ENCODE measurements around the gene METTL3. TPM values are rescaled to one million over a fixed set of nuclear protein-coding genes. Genes with fewer than 3 reads are reported as not detected.

Gene METTL3
- total and polyA plus RNA-seq, 2 of the 4 experiments (the other 2 are of a cell fraction), result 90.6 to 109 TPM

DNA sequence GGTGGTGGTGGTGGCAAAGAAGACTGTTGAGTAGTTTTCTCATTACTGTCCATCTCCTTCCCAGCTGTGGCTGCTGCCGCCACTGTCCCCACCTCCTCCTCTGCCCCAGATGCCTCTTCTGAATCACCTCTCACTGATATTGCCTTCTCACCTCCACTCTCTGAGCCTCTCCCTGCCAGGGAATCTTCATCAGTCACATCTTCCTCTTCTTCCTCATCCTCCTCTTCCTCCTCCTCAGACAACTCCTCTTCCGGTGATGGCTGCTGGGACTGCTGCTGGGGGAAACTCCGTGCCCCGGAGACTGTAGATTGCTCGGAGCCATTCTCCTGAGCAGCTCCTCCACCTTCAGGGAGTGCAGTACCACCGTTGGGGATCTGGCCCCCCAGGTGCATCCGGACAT lies 12.1 kb upstream of the METTL3 start:
- Histone ChIP-seq H2BK120ac (ENCODE audit: low read depth, low read length) (no peak overlapping the region), H3K9me3 (ENCODE audit: control insufficient read depth, insufficient read depth, low read length) (no peaks in the 10 kb centered on the region), H3K27ac (ENCODE audit: insufficient read depth, low read length) (no peak overlapping the region), H3K14ac (replicated peaks; ENCODE audit: low read depth, low read length) (no peak overlapping the region), H2AK9ac (replicated peaks; ENCODE audit: low read depth, low read length, poor library complexity) (no peak overlapping the region), H3K18ac (ENCODE audit: low read depth, low read length) (no peak overlapping the region), H2BK15ac (ENCODE audit: low read depth, low read length) (no peak overlapping the region), H2BK20ac (ENCODE audit: low read depth, low read length) (no peak overlapping the region), H3K4me3 (ENCODE audit: insufficient read depth, low read depth, low read length) (no peak overlapping the region), H3K23ac (ENCODE audit: low read depth, low read length) (no peak overlapping the region), H4K5ac (ENCODE audit: low read depth, low read length) (no peak overlapping the region), H4K8ac (ENCODE audit: low read depth in 2 of 2, low read length in 2 of 2) (no peak overlapping the region), H3K9ac (ENCODE audit: low read depth, low read length) (no peak overlapping the region), H2AK5ac (ENCODE audit: low read depth, low read length) (no peak overlapping the region), H3K9me1 (ENCODE audit: insufficient read depth, low read length) (peaks cover 4% of the 10 kb centered on the region), H4K91ac (ENCODE audit: insufficient read depth, low read depth, low read length) (no peak overlapping the region), H3K4me2 (ENCODE audit: low read depth, low read length) (no peak overlapping the region), H2BK5ac (ENCODE audit: low read depth, low read length, poor library complexity, severe bottlenecking) (no peak overlapping the region), H3K4me1 (ENCODE audit: control insufficient read depth, insufficient read depth, low read length) (peaks cover 4% of the 10 kb centered on the region), H3K79me1 (ENCODE audit: low read depth in 1 of 2, low read length in 2 of 2) (peaks cover 0 to 19% of the 10 kb centered on the region in 2 experiments; a peak in 2 of 4 replicates), H3K36me3 (ENCODE audit: control insufficient read depth, insufficient read depth, low read length) (peaks cover 15% of the 10 kb centered on the region; the same call in 1 of the 2 replicates), H4K20me1 (ENCODE audit: insufficient read depth, low read length) (no peaks in the 10 kb centered on the region; the same call in 1 of the 2 replicates), H3K56ac (ENCODE audit: extremely low read depth, insufficient read depth, low read length) (no peak overlapping the region), H3K4ac (ENCODE audit: low read depth, low read length) (no peak overlapping the region), H2AFZ (replicated peaks; ENCODE audit: low read length, poor library complexity) (no peak overlapping the region), H3K27me3 (ENCODE audit: control insufficient read depth, insufficient read depth, low read length) (no peaks in the 10 kb centered on the region)
- WGBS, 2 experiments (ENCODE audit: extremely low coverage in 2 of 2, insufficient read length in 1 of 2), result 96% methylated on average over 5 of the region's 7 CpGs; no CpG with 5 or more reads in 1 of the 2 experiments
- no TSS peak for BruUV-seq (replicated peaks)
- dilution Hi-C loops (cut with HindIII; ENCODE audit: low sequenced_read_pairs, unreplicated experiment) (no loop called here), in situ Hi-C loops (cut with MboI; ENCODE audit: low sequenced_read_pairs) (no loop called here), intact Hi-C loops (cut with micrococcal nuclease) (no loop called here)
- no peak for ATAC-seq (ENCODE audit: low read depth)
- ChIA-PET CTCF (no interaction called here), POLR2A (ENCODE audit: unreplicated experiment) (no interaction called here)
- no peak for DNase-seq
- TF ChIP-seq, protein P1, sequence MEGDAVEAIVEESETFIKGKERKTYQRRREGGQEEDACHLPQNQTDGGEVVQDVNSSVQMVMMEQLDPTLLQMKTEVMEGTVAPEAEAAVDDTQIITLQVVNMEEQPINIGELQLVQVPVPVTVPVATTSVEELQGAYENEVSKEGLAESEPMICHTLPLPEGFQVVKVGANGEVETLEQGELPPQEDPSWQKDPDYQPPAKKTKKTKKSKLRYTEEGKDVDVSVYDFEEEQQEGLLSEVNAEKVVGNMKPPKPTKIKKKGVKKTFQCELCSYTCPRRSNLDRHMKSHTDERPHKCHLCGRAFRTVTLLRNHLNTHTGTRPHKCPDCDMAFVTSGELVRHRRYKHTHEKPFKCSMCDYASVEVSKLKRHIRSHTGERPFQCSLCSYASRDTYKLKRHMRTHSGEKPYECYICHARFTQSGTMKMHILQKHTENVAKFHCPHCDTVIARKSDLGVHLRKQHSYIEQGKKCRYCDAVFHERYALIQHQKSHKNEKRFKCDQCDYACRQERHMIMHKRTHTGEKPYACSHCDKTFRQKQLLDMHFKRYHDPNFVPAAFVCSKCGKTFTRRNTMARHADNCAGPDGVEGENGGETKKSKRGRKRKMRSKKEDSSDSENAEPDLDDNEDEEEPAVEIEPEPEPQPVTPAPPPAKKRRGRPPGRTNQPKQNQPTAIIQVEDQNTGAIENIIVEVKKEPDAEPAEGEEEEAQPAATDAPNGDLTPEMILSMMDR (conservative IDR thresholded peaks at IDR 0.05; ENCODE audit: low read depth, low read length), result no peak
- no peak for TF ChIP-seq BHLHE40 (IDR thresholded peaks at IDR 0.05; ENCODE audit: low read depth, low read length)
- no peak for TF ChIP-seq CHD1 (IDR thresholded peaks at IDR 0.05; ENCODE audit: low read depth, low read length)
- TF ChIP-seq POLR2A (IDR thresholded peaks at IDR 0.05; ENCODE audit: low read depth, low read length), result no peak
- TF ChIP-seq FOS (IDR thresholded peaks at IDR 0.05; ENCODE audit: low read depth, low read length), result no peak
- TF ChIP-seq, protein P2, sequence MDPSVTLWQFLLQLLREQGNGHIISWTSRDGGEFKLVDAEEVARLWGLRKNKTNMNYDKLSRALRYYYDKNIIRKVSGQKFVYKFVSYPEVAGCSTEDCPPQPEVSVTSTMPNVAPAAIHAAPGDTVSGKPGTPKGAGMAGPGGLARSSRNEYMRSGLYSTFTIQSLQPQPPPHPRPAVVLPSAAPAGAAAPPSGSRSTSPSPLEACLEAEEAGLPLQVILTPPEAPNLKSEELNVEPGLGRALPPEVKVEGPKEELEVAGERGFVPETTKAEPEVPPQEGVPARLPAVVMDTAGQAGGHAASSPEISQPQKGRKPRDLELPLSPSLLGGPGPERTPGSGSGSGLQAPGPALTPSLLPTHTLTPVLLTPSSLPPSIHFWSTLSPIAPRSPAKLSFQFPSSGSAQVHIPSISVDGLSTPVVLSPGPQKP (IDR thresholded peaks at IDR 0.05; ENCODE audit: borderline replicate concordance, low read depth, low read length), result no peak
- TF ChIP-seq RFX5 (IDR thresholded peaks at IDR 0.05; ENCODE audit: low read depth, low read length), result no peak
- TF ChIP-seq CEBPB (IDR thresholded peaks at IDR 0.05; ENCODE audit: low read depth, low read length), result no peak
- TF ChIP-seq, protein P3, sequence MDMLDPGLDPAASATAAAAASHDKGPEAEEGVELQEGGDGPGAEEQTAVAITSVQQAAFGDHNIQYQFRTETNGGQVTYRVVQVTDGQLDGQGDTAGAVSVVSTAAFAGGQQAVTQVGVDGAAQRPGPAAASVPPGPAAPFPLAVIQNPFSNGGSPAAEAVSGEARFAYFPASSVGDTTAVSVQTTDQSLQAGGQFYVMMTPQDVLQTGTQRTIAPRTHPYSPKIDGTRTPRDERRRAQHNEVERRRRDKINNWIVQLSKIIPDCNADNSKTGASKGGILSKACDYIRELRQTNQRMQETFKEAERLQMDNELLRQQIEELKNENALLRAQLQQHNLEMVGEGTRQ (IDR thresholded peaks at IDR 0.05; ENCODE audit: low read depth, low read length), result no peak
- no peak for TF ChIP-seq RAD21 (IDR thresholded peaks at IDR 0.05; ENCODE audit: low read length)
- TF ChIP-seq SMC3 (IDR thresholded peaks at IDR 0.05; ENCODE audit: low read depth, low read length), result no peak
- TF ChIP-seq RCOR1 (IDR thresholded peaks at IDR 0.05; ENCODE audit: insufficient replicate concordance, low read length), result no peak
- no peak for TF ChIP-seq MAFK (IDR thresholded peaks at IDR 0.05; ENCODE audit: low read depth, low read length)
